ENCODE measurements around the gene SLC39A11. TPM values are rescaled to one million over a fixed set of nuclear protein-coding genes. Genes with fewer than 3 reads are reported as not detected.

Gene SLC39A11
- polyA plus RNA-seq, 1 donor from 2014 or later, result 8.0 TPM

GRCh38 chr17:72811976-72812687 lies 280.4 kb downstream of the SLC39A11 start:
- Histone ChIP-seq H3K4me2 (ENCODE audit: low read length) (no peak overlapping the region), H3K9me3 (ENCODE audit: low read length) (no peaks in the 10 kb centered on the region), H3K27ac (ENCODE audit: low read length) (no peak overlapping the region), H3K9me2 (ENCODE audit: insufficient read depth, low read length) (no peaks in the 10 kb centered on the region), H4K20me1 (ENCODE audit: insufficient read depth) (no peaks in the 10 kb centered on the region), H3K27me3 (ENCODE audit: insufficient read depth, low read depth, low read length) (no peaks in the 10 kb centered on the region), H2AFZ (ENCODE audit: low read depth, low read length) (no peak overlapping the region), H3K4me3 (ENCODE audit: low read length) (no peak overlapping the region), H3K79me2 (replicated peaks; ENCODE audit: insufficient read depth, low read length) (no peaks in the 10 kb centered on the region), H3K36me3 (ENCODE audit: insufficient read depth, low read length) (no peaks in the 10 kb centered on the region), H3K9ac (ENCODE audit: low read length) (no peak overlapping the region), H3F3A (ENCODE audit: insufficient read depth, low read length, poor library complexity, severe bottlenecking) (no peaks in the 10 kb centered on the region)
- TF ChIP-seq POLR2AphosphoS5 (IDR thresholded peaks at IDR 0.05) (no peak), EP300 (conservative IDR thresholded peaks at IDR 0.05; ENCODE audit: poor library complexity, severe bottlenecking) (no peak), TAF1 (IDR thresholded peaks at IDR 0.05; ENCODE audit: low read depth) (no peak), SMC3 (conservative IDR thresholded peaks at IDR 0.05; ENCODE audit: poor library complexity) (no peak), RAD21 (conservative IDR thresholded peaks at IDR 0.05) (no peak), MXI1 (conservative IDR thresholded peaks at IDR 0.05; ENCODE audit: poor library complexity, severe bottlenecking) (no peak), CTCF (IDR thresholded peaks at IDR 0.05; ENCODE audit: poor library complexity, severe bottlenecking) (no peak), EZH2 (IDR thresholded peaks at IDR 0.05; ENCODE audit: borderline replicate concordance, insufficient read depth, low read length, poor library complexity, severe bottlenecking) (no peak), REST (IDR thresholded peaks at IDR 0.05; ENCODE audit: borderline replicate concordance) (no peak)

GRCh38 chr17:72810991-72811508 lies 281.4 kb downstream of the SLC39A11 start:
- no peak overlapping the region for H3K4me2 ChIP-seq (ENCODE audit: low read length)
- no peaks in the 10 kb centered on the region for H4K20me1 ChIP-seq (ENCODE audit: insufficient read depth)
- no peaks in the 10 kb centered on the region for H3F3A ChIP-seq (ENCODE audit: insufficient read depth, low read length, poor library complexity, severe bottlenecking)
- no peaks in the 10 kb centered on the region for H3K9me2 ChIP-seq (ENCODE audit: insufficient read depth, low read length)
- no peak overlapping the region for H3K4me3 ChIP-seq (ENCODE audit: low read length)
- TF ChIP-seq EP300 (conservative IDR thresholded peaks at IDR 0.05; ENCODE audit: poor library complexity, severe bottlenecking) (no peak), TAF1 (IDR thresholded peaks at IDR 0.05; ENCODE audit: low read depth) (no peak), SMC3 (conservative IDR thresholded peaks at IDR 0.05; ENCODE audit: poor library complexity) (no peak), POLR2AphosphoS5 (IDR thresholded peaks at IDR 0.05) (no peak), CTCF (IDR thresholded peaks at IDR 0.05; ENCODE audit: poor library complexity, severe bottlenecking) (no peak), EZH2 (IDR thresholded peaks at IDR 0.05; ENCODE audit: borderline replicate concordance, insufficient read depth, low read length, poor library complexity, severe bottlenecking) (no peak)
- no peaks in the 10 kb centered on the region for H3K79me2 ChIP-seq (replicated peaks; ENCODE audit: insufficient read depth, low read length)
- no peaks in the 10 kb centered on the region for H3K9me3 ChIP-seq (ENCODE audit: low read length)
- no peak overlapping the region for H2AFZ ChIP-seq (ENCODE audit: low read depth, low read length)
- no peaks in the 10 kb centered on the region for H3K27me3 ChIP-seq (ENCODE audit: insufficient read depth, low read depth, low read length)
- no peak overlapping the region for H3K27ac ChIP-seq (ENCODE audit: low read length)
- no peak overlapping the region for H3K9ac ChIP-seq (ENCODE audit: low read length)
- no peaks in the 10 kb centered on the region for H3K36me3 ChIP-seq (ENCODE audit: insufficient read depth, low read length)
